ENCODE measurements around the gene PPP1R10. TPM values are rescaled to one million over a fixed set of nuclear protein-coding genes. Genes with fewer than 3 reads are reported as not detected.
A peak's percentile ranks its signal among the peaks of the same experiment; 100 is the strongest.
"Not testable (repeated sequence)": the region's sequence is repeated elsewhere in the genome, so short reads cannot be mapped to it uniquely, and the experiment has no call there.

Gene PPP1R10
- total RNA-seq, 2 experiments from 2014 or later, result 47.1 to 49.1 TPM

- H3K27me3 Mint-ChIP-seq (ENCODE audit: low read depth), result no peaks in the 10 kb centered on the region
- intact Hi-C loops (cut with micrococcal nuclease), result loop anchor here (10.0 kb wide), 1 partner anchor 547 kb away; the partner anchor contains the start of genes POLR1H and PPP1R11
- CTCF ChIA-PET, result interaction anchor here (0.8 to 3.7 kb wide), 6 partner anchors 14 to 128 kb away, joined by 3 to 38 read pairs (median 10); partner anchors contain the start of gene ABCF1
Observed at GRCh38 chr6:30611150-30611855, 5.7 kb downstream of the PPP1R10 start.

GRCh38 chr6:30610065-30610464 is 7.0 kb downstream of the PPP1R10 start:
- no peak for DNase-seq
- no peak overlapping the region for H3K4me3 Mint-ChIP-seq
- H3K4me1 Mint-ChIP-seq (ENCODE audit: low read depth), result peaks cover 64% of the 10 kb centered on the region
- no peaks in the 10 kb centered on the region for H3K9me3 Mint-ChIP-seq
- intact Hi-C loops (cut with micrococcal nuclease), result loop anchor here (10.0 kb wide), 1 partner anchor 545 kb away; the partner anchor contains the start of genes POLR1H and PPP1R11
- CTCF ChIA-PET, result interaction anchor here (0.7 to 1.5 kb wide), 6 partner anchors 13 to 477 kb away, joined by 3 to 14 read pairs (median 6); partner anchors contain the start of gene ABCF1
- no peaks in the 10 kb centered on the region for H3K27me3 Mint-ChIP-seq (ENCODE audit: low read depth)
- peaks cover 62% of the 10 kb centered on the region for H3K36me3 Mint-ChIP-seq (ENCODE audit: low read depth)
- peak overlapping the region; percentile 27 for H3K27ac Mint-ChIP-seq

More at GRCh38 chr6:30611150-30611855, 5.7 kb downstream of the PPP1R10 start:
- H3K4me3 Mint-ChIP-seq, result no peak overlapping the region
- no peak for DNase-seq
- peaks cover 63% of the 10 kb centered on the region for H3K36me3 Mint-ChIP-seq (ENCODE audit: low read depth)
- peak overlapping the region; percentile 95 for H3K27ac Mint-ChIP-seq
- no peaks in the 10 kb centered on the region for H3K9me3 Mint-ChIP-seq
- peaks cover 63% of the 10 kb centered on the region for H3K4me1 Mint-ChIP-seq (ENCODE audit: low read depth)

- Mint-ChIP-seq H3K27me3 (ENCODE audit: low read depth) (no peaks in the 10 kb centered on the region), H3K4me1 (ENCODE audit: low read depth) (peaks cover 22% of the 10 kb centered on the region), H3K27ac (no peak overlapping the region), H3K9me3 (no peaks in the 10 kb centered on the region), H3K36me3 (ENCODE audit: low read depth) (peaks cover 63% of the 10 kb centered on the region), H3K4me3 (no peak overlapping the region)
- no peak for DNase-seq
- CTCF ChIA-PET, result interaction anchor here (0.6 kb wide), 1 partner anchor 100 kb away, joined by 3 read pairs; no protein-coding TSS in a partner anchor
- intact Hi-C loops (cut with micrococcal nuclease), result no loop called here
Observed at GRCh38 chr6:30603961-30604360, 13.1 kb downstream of the PPP1R10 start.

GRCh38 chr6:30601815-30602641 is 15.0 kb downstream of the PPP1R10 start:
- CTCF ChIA-PET, result interaction anchor here (1.2 kb wide), 1 partner anchor 131 kb away, joined by 3 read pairs; no protein-coding TSS in a partner anchor
- H3K9me3 Mint-ChIP-seq, result no peaks in the 10 kb centered on the region
- peaks cover 54% of the 10 kb centered on the region for H3K36me3 Mint-ChIP-seq (ENCODE audit: low read depth)
- no peaks in the 10 kb centered on the region for H3K27me3 Mint-ChIP-seq (ENCODE audit: low read depth)
- H3K4me3 Mint-ChIP-seq, result no peak overlapping the region
- intact Hi-C loops (cut with micrococcal nuclease), result no loop called here
- DNase-seq, result no peak
- peaks cover 16% of the 10 kb centered on the region for H3K4me1 Mint-ChIP-seq (ENCODE audit: low read depth)
- H3K27ac Mint-ChIP-seq, result no peak overlapping the region

GRCh38 chr6:30601436-30601814 is 15.6 kb downstream of the PPP1R10 start:
- intact Hi-C loops (cut with micrococcal nuclease), result no loop called here
- H3K27me3 Mint-ChIP-seq (ENCODE audit: low read depth), result no peaks in the 10 kb centered on the region
- peaks cover 51% of the 10 kb centered on the region for H3K36me3 Mint-ChIP-seq (ENCODE audit: low read depth)
- no peak for DNase-seq
- no peaks in the 10 kb centered on the region for H3K9me3 Mint-ChIP-seq
- CTCF ChIA-PET, result interaction anchor here (1.2 to 7.6 kb wide), 4 partner anchors 57 to 131 kb away, joined by 3 to 134 read pairs (median 24); no protein-coding TSS in a partner anchor
- peak overlapping the region; percentile 70 for H3K27ac Mint-ChIP-seq
- H3K4me3 Mint-ChIP-seq, result no peak overlapping the region
- H3K4me1 Mint-ChIP-seq (ENCODE audit: low read depth), result peaks cover 12% of the 10 kb centered on the region

GRCh38 chr6:30600451-30600961 is 16.5 kb downstream of the PPP1R10 start:
- intact Hi-C loops (cut with micrococcal nuclease), result no loop called here
- no peak for DNase-seq
- H3K27ac Mint-ChIP-seq, result peak overlapping the region; percentile 37
- no peak overlapping the region for H3K4me3 Mint-ChIP-seq
- no peaks in the 10 kb centered on the region for H3K27me3 Mint-ChIP-seq (ENCODE audit: low read depth)
- H3K36me3 Mint-ChIP-seq (ENCODE audit: low read depth), result peaks cover 44% of the 10 kb centered on the region
- peaks cover 9% of the 10 kb centered on the region for H3K4me1 Mint-ChIP-seq (ENCODE audit: low read depth)
- no peaks in the 10 kb centered on the region for H3K9me3 Mint-ChIP-seq
- CTCF ChIA-PET, result interaction anchor here (0.6 to 7.6 kb wide), 7 partner anchors 10 to 117 kb away, joined by 3 to 134 read pairs (median 8); no protein-coding TSS in a partner anchor

- H3K27me3 Mint-ChIP-seq (ENCODE audit: low read depth), result no peaks in the 10 kb centered on the region
- peaks cover 38% of the 10 kb centered on the region for H3K36me3 Mint-ChIP-seq (ENCODE audit: low read depth)
- H3K4me1 Mint-ChIP-seq (ENCODE audit: low read depth), result peaks cover 10% of the 10 kb centered on the region
- CTCF ChIA-PET, result interaction anchor here (0.6 to 7.6 kb wide), 10 partner anchors 10 to 131 kb away, joined by 3 to 134 read pairs (median 8); no protein-coding TSS in a partner anchor
- H3K27ac Mint-ChIP-seq, result no peak overlapping the region
- no peak for DNase-seq
- H3K9me3 Mint-ChIP-seq, result no peaks in the 10 kb centered on the region
- no peak overlapping the region for H3K4me3 Mint-ChIP-seq
- intact Hi-C loops (cut with micrococcal nuclease), result no loop called here
Observed at GRCh38 chr6:30599625-30600324, 17.3 kb downstream of the PPP1R10 start.

GRCh38 chr6:30598912-30599624 is 18.0 kb downstream of the PPP1R10 start:
- no peaks in the 10 kb centered on the region for H3K9me3 Mint-ChIP-seq
- peak overlapping the region; percentile 18 for H3K27ac Mint-ChIP-seq
- no peak for DNase-seq
- H3K27me3 Mint-ChIP-seq (ENCODE audit: low read depth), result no peaks in the 10 kb centered on the region
- H3K4me3 Mint-ChIP-seq, result no peak overlapping the region
- intact Hi-C loops (cut with micrococcal nuclease), result no loop called here
- H3K36me3 Mint-ChIP-seq (ENCODE audit: low read depth), result peaks cover 32% of the 10 kb centered on the region
- CTCF ChIA-PET, result interaction anchor here (0.6 to 7.6 kb wide), 12 partner anchors 11 to 132 kb away, joined by 3 to 134 read pairs (median 8); no protein-coding TSS in a partner anchor
- peaks cover 11% of the 10 kb centered on the region for H3K4me1 Mint-ChIP-seq (ENCODE audit: low read depth)

- CTCF ChIA-PET, result interaction anchor here (0.6 to 7.6 kb wide), 28 partner anchors 9 to 490 kb away, joined by 3 to 134 read pairs (median 5); partner anchors contain the start of genes MRPS18B and PPP1R10
- H3K27me3 Mint-ChIP-seq (ENCODE audit: low read depth); H3K4me1 Mint-ChIP-seq (ENCODE audit: low read depth); H3K4me3 Mint-ChIP-seq; H3K9me3 Mint-ChIP-seq: not testable (repeated sequence)
- DNase-seq, result peak; percentile 93
- intact Hi-C loops (cut with micrococcal nuclease), result loop anchor here (1.0 kb wide), 2 partner anchors 56 to 114 kb away; no protein-coding TSS in a partner anchor
- Mint-ChIP-seq H3K36me3 (ENCODE audit: low read depth) (peaks cover 21% of the 10 kb centered on the region), H3K27ac (peak overlapping the region; percentile 57)
Observed at GRCh38 chr6:30597315-30598144, 19.5 kb downstream of the PPP1R10 start.

- H3K9me3 Mint-ChIP-seq, result no peaks in the 10 kb centered on the region
- peaks cover 42% of the 10 kb centered on the region for H3K36me3 Mint-ChIP-seq (ENCODE audit: low read depth)
- DNase-seq, result no peak
- H3K27ac Mint-ChIP-seq, result peak overlapping the region; percentile 38
- CTCF ChIA-PET, result interaction anchor here (0.7 to 2.8 kb wide), 4 partner anchors 18 to 139 kb away, joined by 3 to 12 read pairs (median 3); no protein-coding TSS in a partner anchor
- H3K4me1 Mint-ChIP-seq (ENCODE audit: low read depth), result peaks cover 11% of the 10 kb centered on the region
- intact Hi-C loops (cut with micrococcal nuclease), result no loop called here
- no peak overlapping the region for H3K4me3 Mint-ChIP-seq
- H3K27me3 Mint-ChIP-seq (ENCODE audit: low read depth), result no peaks in the 10 kb centered on the region
Observed at GRCh38 chr6:30592287-30592686, 24.8 kb downstream of the PPP1R10 start.

Measured in activated naive CD4-positive, alpha-beta T cell treated with anti-CD3 and anti-CD28 coated beads for 36 hours (primary cell).